Activated naive CD4-positive, alpha-beta T cell treated with anti-CD3 and anti-CD28 coated beads for 36 hours (primary cell): Measurements from ENCODE around the gene CNTN5. TPM values are rescaled to one million over a fixed set of nuclear protein-coding genes. Genes with fewer than 3 reads are reported as not detected.
"Not testable (repeated sequence)": the region's sequence is repeated elsewhere in the genome, so short reads cannot be mapped to it uniquely, and the experiment has no call there.

Source experiments
- CTCF ChIA-PET: fragments of 350-600 bp; sonication (Branson Sonifier 250); formaldehyde crosslinking; loops from one replicate; lab custom pipeline; 2021; ENCODE audit warnings: antibody characterized with exemption; lab: Charles Lee
- DNase-seq: peaks from one replicate; pipeline ENCODE4 v3.0.0-alpha.2; 2020
- H3K27ac Mint-ChIP-seq: one replicate; pipeline ENCODE4 v1.8.0; 2021; ENCODE audit warnings: mild to moderate bottlenecking, mixed read lengths
- H3K27me3 Mint-ChIP-seq: one replicate; pipeline ENCODE4 v1.8.0; 2021; ENCODE audit warnings: low read depth, mixed read lengths
- H3K36me3 Mint-ChIP-seq: one replicate; pipeline ENCODE4 v1.8.0; 2021; ENCODE audit warnings: low read depth, mixed read lengths
- H3K4me1 Mint-ChIP-seq: one replicate; pipeline ENCODE4 v1.8.0; 2021; ENCODE audit warnings: low read depth, mixed read lengths
- H3K4me3 Mint-ChIP-seq: one replicate; pipeline ENCODE4 v1.8.0; 2021; ENCODE audit warnings: mild to moderate bottlenecking, moderate library complexity, mixed read lengths
- H3K9me3 Mint-ChIP-seq: one replicate; pipeline ENCODE4 v1.8.0; 2021; ENCODE audit warnings: mixed read lengths
- intact Hi-C: fragments of 100-400 bp; cut with micrococcal nuclease; formaldehyde crosslinking; loops from one replicate; pipeline ENCODE4 v1.15.1; 2023
- total RNA-seq, 2 experiments: library from RNA; stranded (reverse); gene quantifications; one replicate each; pipeline ENCODE4 v1.2.3, GENCODE V29; 2021

CNTN5 gene
- total RNA-seq, 2 experiments from 2014 or later: not detected

DNA sequence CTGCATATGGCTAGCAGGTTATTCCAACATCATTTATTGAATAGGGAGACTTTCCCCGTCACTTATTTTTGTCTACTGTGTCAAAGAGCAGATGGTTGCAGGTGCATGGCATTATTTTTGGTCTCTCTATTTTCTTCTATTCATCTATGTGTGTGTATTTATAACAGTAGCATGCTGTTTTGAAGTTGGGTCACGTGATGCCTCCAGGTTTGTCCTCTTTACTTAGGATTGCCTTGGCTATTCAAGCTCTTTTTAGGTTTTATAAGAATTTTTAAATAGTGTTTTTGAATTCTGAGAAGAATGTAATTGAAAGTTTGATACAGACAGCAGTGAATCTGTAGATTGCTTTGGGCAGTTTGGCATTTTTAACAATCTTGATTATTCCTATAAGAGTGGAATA, 770.6 kb downstream of the CNTN5 start:
- Mint-ChIP-seq H3K4me3 (no peak overlapping the region), H3K4me1 (no peaks in the 10 kb centered on the region), H3K27me3 (no peaks in the 10 kb centered on the region), H3K27ac (no peak overlapping the region), H3K9me3 (peaks cover 18% of the 10 kb centered on the region), H3K36me3 (no peaks in the 10 kb centered on the region)
- CTCF ChIA-PET: no interaction called here
- intact Hi-C loops: no loop called here
- DNase-seq: no peak

DNA sequence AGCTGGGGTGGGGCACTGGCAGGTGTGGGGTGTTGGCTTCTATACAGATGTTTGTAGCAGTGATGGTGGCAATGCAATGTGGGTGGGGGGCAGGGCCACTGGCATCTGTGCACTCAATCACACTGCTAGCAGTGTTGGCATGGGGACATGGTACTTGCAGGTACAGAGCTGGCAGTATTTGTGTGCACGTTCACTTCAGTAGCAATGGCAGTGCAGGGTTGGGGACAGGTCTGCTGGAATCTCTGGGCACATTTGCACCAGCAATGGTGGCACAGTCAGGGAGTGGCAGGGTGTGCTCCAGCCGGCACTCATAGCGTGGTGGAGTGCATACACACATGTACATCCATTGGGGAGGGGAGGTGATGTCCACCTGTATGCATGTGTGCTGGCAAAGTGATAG, 775.2 kb downstream of the CNTN5 start:
- CTCF ChIA-PET: no interaction called here
- intact Hi-C loops: no loop called here
- Mint-ChIP-seq H3K27ac (no peak overlapping the region), H3K9me3 (peaks cover 20% of the 10 kb centered on the region), H3K4me1 (no peaks in the 10 kb centered on the region), H3K36me3 (no peaks in the 10 kb centered on the region), H3K27me3 (no peaks in the 10 kb centered on the region), H3K4me3 (no peak overlapping the region)
- no peak for DNase-seq

DNA sequence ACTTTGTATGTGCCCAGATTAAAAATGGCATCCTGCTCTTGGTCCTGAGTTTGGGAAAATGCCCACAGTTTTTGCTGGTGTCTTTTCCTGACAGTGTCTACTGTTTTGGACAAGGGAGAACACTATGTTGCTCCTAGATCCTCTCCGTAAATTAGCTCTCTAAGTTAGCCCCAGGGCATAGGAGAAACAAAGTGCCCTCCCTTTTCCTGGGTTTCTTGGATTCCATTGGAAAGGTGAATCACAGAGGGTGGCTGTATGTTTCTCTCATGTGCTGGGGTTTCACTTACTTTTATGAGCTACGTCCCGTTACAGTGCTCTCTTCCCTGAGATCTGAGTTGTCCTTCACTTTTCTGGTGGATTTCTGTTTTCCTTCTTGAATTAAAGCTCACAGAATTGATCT, 782.8 kb downstream of the CNTN5 start:
- H3K27me3 Mint-ChIP-seq: no peaks in the 10 kb centered on the region
- peaks cover 10% of the 10 kb centered on the region for H3K9me3 Mint-ChIP-seq
- no peak overlapping the region for H3K27ac Mint-ChIP-seq
- no peaks in the 10 kb centered on the region for H3K4me1 Mint-ChIP-seq
- H3K36me3 Mint-ChIP-seq: no peaks in the 10 kb centered on the region
- CTCF ChIA-PET: no interaction called here
- DNase-seq: no peak
- intact Hi-C loops: no loop called here
- H3K4me3 Mint-ChIP-seq: no peak overlapping the region

DNA sequence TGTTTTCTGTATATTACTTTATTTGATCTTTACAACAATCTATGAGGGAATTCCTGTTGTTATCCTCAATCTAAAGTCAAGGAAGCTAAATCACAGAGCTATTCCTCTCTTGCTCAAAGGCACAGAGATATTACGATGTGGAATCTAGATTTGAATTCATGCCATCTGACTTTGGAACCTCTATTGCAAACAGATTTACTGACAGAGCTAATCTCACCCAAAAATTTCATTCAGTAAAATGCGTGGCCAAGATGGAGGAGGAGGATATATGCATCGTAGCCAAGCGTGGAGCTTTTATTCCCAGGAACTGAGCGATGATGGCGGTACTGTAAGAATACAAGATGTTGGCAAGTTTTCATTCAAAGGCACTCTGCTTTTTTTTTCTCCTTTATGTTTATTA, 791.8 kb downstream of the CNTN5 start:
- no peaks in the 10 kb centered on the region for H3K27me3 Mint-ChIP-seq
- H3K4me1 Mint-ChIP-seq: no peaks in the 10 kb centered on the region
- no peak overlapping the region for H3K4me3 Mint-ChIP-seq
- CTCF ChIA-PET: no interaction called here
- H3K36me3 Mint-ChIP-seq: no peaks in the 10 kb centered on the region
- intact Hi-C loops: no loop called here
- H3K27ac Mint-ChIP-seq: no peak overlapping the region
- DNase-seq: no peak
- H3K9me3 Mint-ChIP-seq: peaks cover 16% of the 10 kb centered on the region

DNA sequence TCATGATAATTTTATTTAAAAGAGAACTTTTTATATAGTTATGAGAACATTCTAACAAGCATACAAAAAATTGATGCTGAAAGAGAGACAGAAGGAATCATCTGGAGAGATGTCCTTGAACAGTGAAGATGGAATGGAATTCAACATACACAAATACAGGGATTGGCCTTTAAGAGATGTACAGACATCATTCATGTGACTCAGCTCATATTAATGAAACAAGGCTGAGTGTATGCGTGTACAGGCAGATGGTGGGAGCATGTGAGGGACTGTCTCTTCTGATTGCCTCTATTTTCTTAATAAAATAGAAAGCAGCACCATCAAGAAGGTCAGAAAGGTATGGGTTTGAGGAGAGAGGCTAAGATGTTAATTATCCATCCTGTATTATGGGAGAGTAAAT, 793.3 kb downstream of the CNTN5 start:
- no peak overlapping the region for H3K27ac Mint-ChIP-seq
- H3K4me1 Mint-ChIP-seq: no peaks in the 10 kb centered on the region
- no peak for DNase-seq
- intact Hi-C loops: no loop called here
- CTCF ChIA-PET: no interaction called here
- peaks cover 16% of the 10 kb centered on the region for H3K9me3 Mint-ChIP-seq
- no peaks in the 10 kb centered on the region for H3K36me3 Mint-ChIP-seq
- no peak overlapping the region for H3K4me3 Mint-ChIP-seq
- H3K27me3 Mint-ChIP-seq: no peaks in the 10 kb centered on the region

DNA sequence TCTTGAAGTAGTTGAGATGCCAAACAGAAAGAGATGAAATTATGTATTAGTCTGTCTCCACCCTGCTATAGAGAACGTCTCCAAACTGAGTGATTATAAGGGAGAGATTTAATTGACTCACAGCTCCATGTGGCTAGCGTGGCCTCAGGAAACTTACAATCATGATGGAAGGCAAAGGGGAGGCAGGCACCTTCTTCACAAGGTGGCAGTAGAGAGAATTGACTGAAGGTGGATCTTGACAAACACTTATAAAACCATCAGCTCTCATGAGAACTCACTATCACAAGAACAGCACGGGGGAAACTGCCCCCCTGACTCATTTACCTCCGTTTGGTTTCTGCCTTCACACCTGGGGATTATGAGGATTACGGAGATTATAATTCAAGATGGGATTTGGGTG, 794.0 kb downstream of the CNTN5 start:
- Mint-ChIP-seq H3K9me3 (peaks cover 17% of the 10 kb centered on the region), H3K4me1 (no peaks in the 10 kb centered on the region), H3K4me3 (no peak overlapping the region), H3K27me3 (no peaks in the 10 kb centered on the region), H3K36me3 (peaks cover 1% of the 10 kb centered on the region), H3K27ac (no peak overlapping the region)
- DNase-seq: no peak
- CTCF ChIA-PET: no interaction called here
- intact Hi-C loops: no loop called here

DNA sequence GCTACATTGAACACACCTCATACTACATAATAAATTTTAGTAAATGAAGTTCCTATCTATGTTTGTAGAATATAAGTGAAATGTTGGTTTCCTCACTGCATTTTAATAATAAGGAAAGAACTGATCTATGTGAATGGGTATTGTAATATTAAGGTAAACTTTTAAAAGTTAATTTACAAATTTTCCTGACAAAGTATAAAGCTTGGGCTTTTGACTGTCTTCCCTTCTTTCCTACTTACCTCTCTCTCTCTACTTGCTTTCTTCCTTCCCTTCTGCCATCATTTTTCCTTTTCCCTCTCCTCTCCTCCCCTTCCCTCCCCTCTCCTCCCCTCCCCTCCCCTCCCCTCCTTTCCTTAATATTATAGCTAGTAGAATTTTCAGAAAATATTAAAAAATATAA, 798.2 kb downstream of the CNTN5 start:
- no peaks in the 10 kb centered on the region for H3K4me1 Mint-ChIP-seq
- H3K36me3 Mint-ChIP-seq: peaks cover 1% of the 10 kb centered on the region
- no peak overlapping the region for H3K4me3 Mint-ChIP-seq
- intact Hi-C loops: no loop called here
- DNase-seq: no peak
- no peaks in the 10 kb centered on the region for H3K27me3 Mint-ChIP-seq
- no peak overlapping the region for H3K27ac Mint-ChIP-seq
- CTCF ChIA-PET: no interaction called here
- peaks cover 16% of the 10 kb centered on the region for H3K9me3 Mint-ChIP-seq

DNA sequence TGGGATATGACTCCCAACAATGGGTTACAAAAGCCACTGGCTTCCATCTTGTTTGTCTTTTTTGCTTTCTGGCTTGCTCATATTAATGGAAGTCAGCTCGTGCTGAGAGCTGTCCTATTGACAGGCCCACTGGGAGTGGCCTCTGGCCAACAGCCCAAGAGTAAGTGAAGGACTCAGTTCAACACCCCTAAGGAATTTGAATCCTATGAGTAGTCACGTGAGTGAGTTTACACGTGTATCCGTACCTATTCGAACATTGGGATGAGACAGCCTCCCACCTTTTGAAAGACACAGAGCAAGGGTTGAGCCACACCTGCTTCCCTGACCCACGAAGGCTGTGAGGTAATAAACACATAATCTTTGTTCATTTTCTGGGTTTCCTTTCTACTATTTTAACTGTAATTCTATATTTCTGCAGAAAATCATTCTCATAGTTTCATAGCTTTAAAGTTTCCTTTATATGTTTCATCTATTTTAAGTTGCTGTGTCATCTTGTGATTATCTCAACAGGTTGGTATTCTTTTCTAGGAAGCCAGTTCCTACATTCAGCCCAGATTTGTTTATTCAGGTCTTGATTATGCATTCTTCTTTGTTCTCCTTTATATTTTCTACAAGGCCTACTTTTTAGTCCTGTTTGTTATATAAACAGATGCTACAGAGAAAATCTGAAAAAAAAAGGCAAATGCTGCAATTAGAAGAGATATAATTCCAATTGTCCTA, 802.3 kb downstream of the CNTN5 start:
- Mint-ChIP-seq H3K36me3 (peaks cover 1% of the 10 kb centered on the region), H3K27me3 (no peaks in the 10 kb centered on the region), H3K9me3 (peaks cover 4% of the 10 kb centered on the region), H3K4me3 (no peak overlapping the region), H3K27ac (no peak overlapping the region), H3K4me1 (no peaks in the 10 kb centered on the region)
- intact Hi-C loops: no loop called here
- CTCF ChIA-PET: no interaction called here
- no peak for DNase-seq

DNA sequence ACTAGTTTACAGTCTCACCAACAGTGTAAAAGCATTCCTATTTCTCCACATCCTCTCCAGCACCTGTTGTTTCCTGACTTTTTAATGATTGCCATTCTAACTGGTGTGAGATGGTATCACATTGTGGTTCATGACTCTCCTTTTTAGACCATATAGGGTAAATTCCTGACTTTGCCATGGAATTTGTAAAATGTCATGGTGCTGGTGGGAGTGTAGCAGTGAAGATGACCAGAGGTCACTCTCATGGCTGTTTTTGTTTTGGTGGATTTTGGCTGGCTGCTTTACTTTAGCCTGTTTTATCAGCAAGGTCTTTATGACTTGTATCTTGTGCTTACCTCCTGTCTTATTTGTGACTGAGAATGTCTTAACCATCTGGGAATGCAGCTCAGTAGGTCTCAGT, 816.0 kb downstream of the CNTN5 start:
- H3K9me3 Mint-ChIP-seq, H3K4me1 Mint-ChIP-seq, intact Hi-C loops, H3K27ac Mint-ChIP-seq, H3K36me3 Mint-ChIP-seq, CTCF ChIA-PET, DNase-seq, H3K4me3 Mint-ChIP-seq, H3K27me3 Mint-ChIP-seq: not testable (repeated sequence)

DNA sequence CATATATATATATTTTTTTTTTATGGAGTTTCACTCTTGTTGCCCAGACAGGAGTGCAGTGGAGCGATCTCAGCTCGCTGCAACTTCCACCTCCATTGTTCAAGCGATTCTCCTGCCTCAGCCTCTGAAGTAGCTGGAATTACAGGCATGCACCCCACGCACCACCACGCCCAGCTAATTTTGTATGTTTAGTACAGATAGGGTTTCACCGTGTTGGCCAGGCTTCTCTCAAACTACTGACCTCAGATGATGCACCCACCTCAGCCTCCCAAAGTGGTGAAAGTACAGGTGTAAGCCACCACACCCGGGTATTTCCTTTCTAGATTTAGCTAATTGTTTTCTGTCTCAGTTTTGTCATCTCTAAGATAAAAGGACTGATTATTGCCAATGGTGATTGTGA, 821.1 kb downstream of the CNTN5 start:
- H3K27me3 Mint-ChIP-seq: no peaks in the 10 kb centered on the region
- intact Hi-C loops: no loop called here
- DNase-seq: no peak
- CTCF ChIA-PET: no interaction called here
- peaks cover 3% of the 10 kb centered on the region for H3K9me3 Mint-ChIP-seq
- H3K36me3 Mint-ChIP-seq: no peaks in the 10 kb centered on the region
- no peaks in the 10 kb centered on the region for H3K4me1 Mint-ChIP-seq
- no peak overlapping the region for H3K27ac Mint-ChIP-seq
- H3K4me3 Mint-ChIP-seq: no peak overlapping the region

DNA sequence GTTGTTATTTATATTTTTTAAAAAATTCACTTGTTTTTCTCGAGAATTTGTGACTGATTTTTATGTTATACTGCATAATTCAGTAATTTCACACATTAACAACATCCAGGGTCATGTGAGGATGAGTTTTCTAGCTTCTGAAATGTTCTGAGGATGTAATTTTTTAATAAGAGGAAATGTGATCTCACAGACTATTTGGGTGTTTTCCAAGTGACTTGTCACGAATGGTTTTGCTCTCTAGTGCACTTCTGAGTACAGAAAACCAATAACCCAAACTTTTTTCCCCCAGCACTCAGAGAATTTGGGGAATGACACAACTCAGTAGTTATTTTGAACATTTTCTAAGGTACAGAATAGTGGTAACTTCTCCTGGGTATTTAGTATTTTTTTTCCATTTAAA, 845.2 kb downstream of the CNTN5 start:
- intact Hi-C loops: no loop called here
- Mint-ChIP-seq H3K36me3 (no peaks in the 10 kb centered on the region), H3K4me3 (no peak overlapping the region), H3K27ac (no peak overlapping the region), H3K27me3 (no peaks in the 10 kb centered on the region), H3K9me3 (peaks cover 4% of the 10 kb centered on the region), H3K4me1 (no peaks in the 10 kb centered on the region)
- CTCF ChIA-PET: no interaction called here
- DNase-seq: no peak

DNA sequence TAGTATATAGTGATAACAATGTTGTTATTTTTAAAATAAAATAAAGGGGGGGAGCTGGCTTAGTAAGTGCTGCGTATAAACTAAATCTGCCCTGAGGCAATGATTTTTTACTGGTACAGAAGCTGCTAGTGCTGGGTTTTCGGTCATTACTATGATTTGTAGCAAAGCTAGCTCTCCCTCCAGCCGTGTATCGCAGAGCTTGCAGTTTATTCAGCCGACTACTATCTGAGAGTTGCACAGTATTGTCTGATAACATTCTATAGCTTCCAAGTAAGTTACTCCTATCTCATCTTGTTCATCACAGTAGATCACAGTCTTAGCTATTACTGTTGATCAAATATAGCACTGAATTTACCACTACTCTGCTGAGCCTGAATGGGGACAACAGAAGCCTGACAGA, 860.9 kb downstream of the CNTN5 start:
- Mint-ChIP-seq H3K36me3 (no peaks in the 10 kb centered on the region), H3K27ac (no peak overlapping the region)
- no peak for DNase-seq

DNA sequence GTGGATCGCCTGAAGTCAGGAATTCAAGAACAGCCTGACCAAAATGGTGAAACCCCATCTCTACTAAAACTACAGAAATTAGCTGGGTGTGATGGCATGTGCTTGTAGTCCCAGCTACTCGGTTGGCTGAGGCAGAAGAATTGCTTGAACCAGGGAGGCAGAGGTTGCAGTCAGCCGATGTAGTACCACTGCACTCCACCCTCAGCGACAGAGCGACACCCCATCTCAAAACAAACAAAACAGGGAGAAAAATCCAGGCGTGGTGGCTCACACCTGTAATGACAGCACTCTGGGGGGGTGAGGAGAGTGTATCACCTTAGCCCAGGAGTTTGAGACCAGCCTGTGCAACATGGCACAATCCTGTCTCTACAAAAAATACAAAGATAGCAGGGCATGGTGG, 864.0 kb downstream of the CNTN5 start:
- Mint-ChIP-seq H3K27me3 (no peaks in the 10 kb centered on the region), H3K4me3 (no peak overlapping the region), H3K9me3 (peaks cover 3% of the 10 kb centered on the region), H3K36me3 (no peaks in the 10 kb centered on the region), H3K27ac (no peak overlapping the region), H3K4me1 (no peaks in the 10 kb centered on the region)
- DNase-seq: no peak
- intact Hi-C loops: no loop called here
- CTCF ChIA-PET: no interaction called here

More for the DNA sequence above, 860.9 kb downstream of the CNTN5 start:
- Mint-ChIP-seq H3K27me3 (no peaks in the 10 kb centered on the region), H3K4me3 (no peak overlapping the region), H3K9me3 (peaks cover 5% of the 10 kb centered on the region), H3K4me1 (no peaks in the 10 kb centered on the region)
- CTCF ChIA-PET: no interaction called here
- intact Hi-C loops: no loop called here
